NCI-H82 treated with DMSO at 0.1 percent for 48 hours (cell line): ENCODE measurements around the gene ARID5A.
"Not testable (repeated sequence)": the region's sequence is repeated elsewhere in the genome, so short reads cannot be mapped to it uniquely, and the experiment has no call there.

Source experiments
- DNase-seq: peaks from one replicate; lab custom pipeline; 2025; ENCODE audit not compliant: unreplicated experiment; lab: John Stamatoyannopoulos, UW

Gene ARID5A

DNA sequence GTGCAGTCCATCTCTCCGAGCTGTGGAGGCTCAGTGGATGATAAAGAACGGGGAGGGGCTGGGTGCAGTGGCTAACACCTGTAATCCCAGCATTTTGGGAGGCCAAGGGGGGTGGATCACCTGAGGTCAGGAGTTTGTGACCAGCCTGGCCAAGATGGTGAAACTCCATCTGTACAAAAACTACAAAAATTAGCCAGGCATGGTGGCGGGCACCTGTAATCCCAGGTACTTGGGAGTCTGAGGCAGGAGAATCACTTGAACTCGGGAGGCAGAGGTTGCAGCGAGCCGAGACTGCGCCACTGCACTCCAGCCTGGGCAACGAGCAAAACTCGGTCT lies 17.4 kb downstream of the ARID5A start:
- DNase-seq, result not testable (repeated sequence)

DNA sequence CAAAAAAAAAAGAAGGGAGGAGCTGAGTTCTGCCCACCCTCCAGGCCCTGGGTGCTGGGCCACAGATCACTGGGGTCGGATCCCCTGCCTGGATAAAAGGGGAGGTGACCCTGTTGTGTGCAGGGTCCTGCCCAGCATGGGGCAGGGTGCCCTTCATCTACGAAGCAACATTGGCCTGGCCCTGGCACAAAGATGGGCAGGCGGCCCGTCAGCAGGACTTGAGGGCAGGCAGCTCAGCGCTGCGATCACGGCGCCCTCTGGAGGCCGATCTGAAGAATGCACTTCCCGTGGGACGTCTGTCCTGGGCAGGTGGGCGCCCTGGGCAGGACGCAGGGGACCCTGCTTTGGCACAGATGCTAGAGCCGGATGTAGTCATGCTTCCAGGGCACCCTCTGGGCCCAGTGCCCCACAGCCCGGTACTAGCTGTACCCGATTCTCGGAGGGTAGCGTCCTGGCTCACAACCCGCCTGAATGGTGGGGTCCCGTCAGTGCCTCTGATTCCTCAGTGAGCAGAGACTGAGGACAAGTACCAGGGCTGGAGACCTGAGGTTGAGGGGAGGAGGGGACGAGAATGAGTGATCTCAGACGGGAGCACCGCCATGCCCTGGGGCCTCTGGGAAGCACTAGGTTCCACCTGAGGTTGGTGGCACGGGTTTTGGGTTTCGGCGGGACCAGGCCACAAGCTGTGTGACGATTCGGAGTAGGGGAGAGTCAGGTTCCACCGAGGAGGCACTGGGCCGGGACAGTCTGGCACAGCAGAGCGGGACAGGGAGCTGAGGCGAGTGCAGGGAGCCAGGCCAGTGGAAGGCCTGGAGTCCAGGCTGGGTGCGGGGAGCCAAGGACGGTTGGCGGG lies 18.0 kb downstream of the ARID5A start:
- no peak for DNase-seq

DNA sequence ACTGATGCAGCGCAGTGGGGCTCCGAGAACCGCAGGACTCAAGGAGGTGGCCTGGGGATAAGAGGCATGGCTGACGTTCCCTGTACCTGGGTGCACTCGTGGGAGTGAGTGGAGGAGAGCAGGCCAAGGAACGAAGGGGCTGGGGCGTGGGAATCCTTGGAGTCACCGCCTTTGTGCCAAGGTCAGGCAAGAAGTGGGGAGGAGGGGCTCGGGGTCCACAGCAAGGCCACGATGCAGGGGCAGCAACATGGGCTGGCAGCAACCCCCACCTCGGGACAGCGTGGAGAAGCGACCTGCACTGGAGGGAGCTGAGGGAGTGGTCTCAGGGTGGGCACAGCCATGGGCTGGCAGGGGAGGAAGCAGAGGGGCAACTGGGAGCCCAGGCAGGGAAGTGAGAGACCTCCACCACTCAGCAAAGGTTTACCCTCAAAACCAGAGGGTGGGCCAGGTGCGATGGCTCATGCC lies 18.6 kb downstream of the ARID5A start:
- no peak for DNase-seq

DNA sequence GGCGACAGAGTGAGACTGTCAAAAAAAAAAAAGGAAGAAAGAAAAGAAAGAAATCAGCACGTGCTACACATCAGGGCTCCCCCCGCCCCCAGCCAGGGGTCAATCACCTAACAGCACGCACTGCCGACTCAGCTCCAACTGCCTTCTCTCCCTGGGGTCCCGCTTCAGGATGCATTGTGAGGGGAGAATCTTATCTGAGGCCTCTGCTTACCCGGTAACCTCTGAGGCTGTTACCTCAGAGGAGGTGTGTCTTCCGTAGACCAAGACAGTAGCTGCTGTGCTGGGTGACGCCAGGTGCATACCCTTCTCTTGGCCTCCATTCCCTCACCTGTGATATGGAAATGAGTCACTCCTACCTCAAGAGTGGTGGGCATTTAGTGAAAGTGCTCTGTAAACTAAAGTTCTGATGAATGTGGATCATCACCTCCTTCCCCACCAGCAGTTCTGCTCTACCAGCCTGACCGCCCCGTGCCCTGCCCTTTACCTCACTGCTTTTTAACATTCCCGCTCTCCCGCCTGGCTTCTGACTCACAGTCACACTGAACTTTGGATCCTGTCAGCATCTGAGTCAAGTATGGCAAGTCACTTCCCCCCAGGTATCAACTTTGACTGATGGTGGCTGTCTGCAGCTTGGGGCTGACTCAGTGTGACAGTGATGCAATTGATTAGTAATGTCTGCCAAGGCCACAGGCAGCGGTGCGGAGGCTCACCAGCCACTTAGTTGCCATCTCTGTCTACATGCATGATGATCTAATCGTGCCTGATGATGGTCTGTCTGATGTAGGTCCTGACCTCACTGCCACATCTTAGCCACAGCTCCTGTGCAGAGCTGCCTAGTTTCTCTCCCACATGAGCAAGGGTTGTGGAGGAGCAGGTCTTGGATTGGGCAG lies 20.1 kb downstream of the ARID5A start:
- no peak for DNase-seq

DNA sequence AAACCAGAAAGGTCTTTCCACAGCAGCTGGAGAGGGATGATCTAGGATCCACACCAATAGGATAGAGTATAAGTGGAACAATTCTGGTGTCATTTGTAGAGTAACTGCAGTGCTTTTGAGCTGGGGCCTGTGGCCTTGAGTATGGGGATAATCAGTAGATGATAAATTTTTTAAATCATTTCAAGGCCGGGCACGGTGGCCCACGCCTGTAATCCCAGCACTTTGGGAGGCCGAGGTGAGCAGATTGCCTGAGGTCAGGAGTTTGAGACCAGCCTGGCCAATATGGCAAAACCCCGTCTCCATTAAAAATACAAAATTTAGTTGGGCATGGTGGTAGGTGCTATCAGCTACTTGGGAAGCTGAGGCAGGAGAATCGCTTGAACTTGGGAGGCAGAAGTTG lies 20.9 kb downstream of the ARID5A start:
- DNase-seq, result not testable (repeated sequence)

DNA sequence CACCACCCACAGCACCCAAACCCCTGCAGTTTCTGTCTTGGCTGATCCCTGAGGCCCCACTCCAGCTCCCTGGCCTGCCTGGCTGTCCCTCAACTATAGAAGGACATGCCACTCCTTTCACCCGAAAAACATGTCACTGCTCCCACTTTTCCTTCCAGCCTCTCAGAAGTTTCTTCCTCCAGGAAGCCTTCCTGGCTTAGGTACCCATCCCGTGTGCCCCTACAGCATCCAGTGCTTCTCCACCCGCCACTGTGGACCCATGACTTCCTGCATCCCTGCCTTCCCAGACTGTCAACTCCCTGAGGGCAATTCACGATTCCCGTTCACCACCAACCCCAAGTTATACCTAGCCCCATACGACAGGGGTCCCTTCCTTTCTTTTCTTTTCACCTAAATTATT lies 21.5 kb downstream of the ARID5A start:
- no peak for DNase-seq

DNA sequence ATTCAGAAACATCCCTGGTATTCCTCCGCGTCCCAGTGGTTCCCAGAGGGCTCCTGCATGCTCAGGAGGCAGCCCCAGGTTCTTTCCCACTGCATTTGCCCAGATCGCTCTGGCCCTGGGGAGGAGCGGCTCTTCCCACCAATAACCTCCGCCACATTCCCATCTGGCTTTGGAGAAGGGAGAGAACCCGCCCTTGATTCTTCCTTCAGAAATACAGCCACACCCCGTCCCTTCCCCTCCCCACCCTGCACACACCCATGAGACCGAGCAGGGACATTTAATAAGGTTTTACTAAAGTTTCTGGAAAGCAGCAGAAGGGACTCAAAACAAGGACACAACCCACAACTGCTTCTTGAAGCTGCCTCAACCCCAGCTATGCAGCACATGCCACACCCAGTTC lies 21.9 kb downstream of the ARID5A start:
- no peak for DNase-seq

DNA sequence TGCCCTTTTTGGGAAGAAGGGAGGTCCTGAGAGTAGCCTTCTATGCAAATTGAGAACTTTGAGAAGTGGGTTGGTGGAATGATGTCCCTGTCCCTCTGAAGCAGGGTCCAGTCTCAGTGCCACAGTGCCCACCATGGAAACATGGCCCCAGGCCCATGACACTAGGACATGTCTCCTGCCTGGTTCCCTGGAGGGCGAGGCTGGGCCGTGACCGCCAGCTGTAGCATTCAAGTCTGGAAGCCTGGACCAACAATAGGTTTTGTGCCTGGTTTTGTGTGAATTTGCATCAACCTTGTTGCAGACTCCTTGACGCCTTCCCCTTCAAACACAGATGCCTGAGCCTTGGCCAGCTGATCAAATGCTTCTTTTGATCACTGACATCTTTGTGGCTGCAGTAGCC lies 27.5 kb downstream of the ARID5A start:
- no peak for DNase-seq

DNA sequence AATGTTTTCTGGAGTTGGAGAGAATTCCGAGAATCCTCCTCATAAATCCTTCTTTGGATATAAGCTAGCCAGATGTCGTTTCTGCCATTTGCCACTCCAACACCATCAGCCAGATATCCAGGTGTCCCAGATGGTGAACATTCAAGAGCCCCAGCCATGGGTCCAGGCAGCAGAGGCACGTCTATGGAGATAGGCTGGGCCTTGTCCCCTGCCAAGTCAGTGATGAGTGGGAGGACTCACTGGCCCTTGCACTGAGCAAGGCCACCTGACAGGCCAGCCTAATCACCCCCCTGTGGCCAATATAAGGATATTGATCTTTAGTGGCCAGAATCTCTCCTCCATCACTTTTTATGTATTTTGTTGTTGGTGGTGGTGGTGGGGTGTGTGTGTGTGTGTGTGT lies 28.0 kb downstream of the ARID5A start:
- DNase-seq, result no peak

DNA sequence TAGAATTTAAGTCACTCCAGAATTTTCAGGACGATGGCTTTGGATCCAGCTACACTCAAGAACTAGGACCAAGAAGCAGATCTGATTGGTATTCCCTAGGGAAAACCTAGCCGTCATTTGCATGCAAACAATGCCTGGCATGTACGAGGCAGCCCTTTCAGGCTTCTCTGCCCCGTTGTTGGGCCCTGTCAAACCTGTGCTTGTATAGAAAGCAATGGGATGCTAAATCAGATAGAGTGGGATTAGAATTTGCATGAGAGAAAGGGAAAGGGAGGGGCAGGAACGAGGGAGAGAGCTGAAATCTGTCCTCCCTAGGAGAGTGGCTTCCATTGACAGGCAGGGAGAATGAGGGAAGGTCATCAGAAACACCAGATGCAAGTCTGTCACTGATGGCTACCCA lies 28.6 kb downstream of the ARID5A start:
- DNase-seq, result no peak

DNA sequence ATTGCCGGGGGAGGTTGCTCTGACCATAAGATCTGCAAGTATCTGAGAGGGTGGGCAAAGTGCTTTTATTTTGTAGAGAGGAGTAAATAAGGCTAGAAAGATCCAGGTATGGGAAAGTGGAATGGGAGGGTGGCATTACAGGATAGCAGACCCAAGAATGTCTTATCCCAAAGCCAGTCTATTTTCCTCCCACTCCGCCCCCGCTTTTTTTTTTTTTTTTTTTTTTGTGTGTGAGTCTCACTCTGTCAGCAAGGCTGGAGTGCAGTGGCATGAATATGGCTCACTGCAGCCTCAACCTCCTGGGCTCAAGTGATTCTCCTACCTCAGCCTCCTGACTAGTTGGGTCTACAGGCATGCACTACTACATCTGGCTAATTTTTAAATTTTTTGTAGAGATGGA lies 31.5 kb downstream of the ARID5A start:
- DNase-seq, result no peak

DNA sequence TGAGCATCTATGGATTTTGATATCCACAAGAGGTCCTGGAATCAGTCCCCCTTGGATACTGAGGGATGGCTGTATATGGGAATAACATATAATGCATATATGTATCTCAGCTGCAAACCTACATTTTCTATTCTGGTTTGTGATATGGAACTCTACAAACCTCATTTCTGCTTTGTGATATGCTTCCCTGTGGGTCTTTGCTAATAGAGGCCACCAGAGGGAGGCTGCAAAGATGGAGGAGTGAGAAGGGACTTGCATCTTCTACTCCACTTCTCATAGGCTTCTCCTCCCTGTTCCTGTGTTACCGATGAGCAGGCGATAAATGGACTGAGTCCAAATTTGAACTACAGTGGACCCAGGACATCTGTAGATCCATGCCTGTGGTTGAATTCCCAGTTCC lies 37.8 kb downstream of the ARID5A start:
- no peak for DNase-seq

DNA sequence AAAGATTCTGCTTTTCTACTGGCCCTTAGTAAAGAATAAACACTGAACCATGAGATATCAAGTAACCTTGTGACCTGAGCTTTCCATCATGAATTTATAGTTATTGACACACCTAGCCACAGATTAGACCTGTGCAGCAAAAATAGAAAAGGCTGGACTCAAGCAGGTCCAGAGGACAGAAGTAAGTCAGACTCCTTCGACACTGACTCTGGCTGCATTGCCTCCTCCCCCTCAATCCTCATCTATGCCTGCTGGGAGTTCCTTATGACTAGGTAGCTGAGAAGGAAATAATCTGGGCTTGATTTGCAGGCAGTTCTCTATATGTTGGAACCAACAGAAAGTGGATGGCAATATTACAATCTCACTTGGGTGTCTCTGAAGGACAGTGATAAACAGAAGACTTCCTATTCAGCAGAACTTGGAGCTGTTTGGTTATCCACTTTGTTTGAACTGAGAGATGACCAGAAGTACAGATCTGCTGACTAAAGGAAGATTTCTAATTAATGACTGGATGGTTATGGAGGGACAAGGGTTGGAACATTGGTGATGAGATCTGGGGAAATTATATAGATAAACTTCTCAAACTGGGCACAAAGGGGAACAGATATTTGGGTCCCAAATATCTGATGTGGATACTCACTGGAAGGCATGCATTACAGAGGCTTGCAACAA lies 39.4 kb downstream of the ARID5A start:
- no peak for DNase-seq

DNA sequence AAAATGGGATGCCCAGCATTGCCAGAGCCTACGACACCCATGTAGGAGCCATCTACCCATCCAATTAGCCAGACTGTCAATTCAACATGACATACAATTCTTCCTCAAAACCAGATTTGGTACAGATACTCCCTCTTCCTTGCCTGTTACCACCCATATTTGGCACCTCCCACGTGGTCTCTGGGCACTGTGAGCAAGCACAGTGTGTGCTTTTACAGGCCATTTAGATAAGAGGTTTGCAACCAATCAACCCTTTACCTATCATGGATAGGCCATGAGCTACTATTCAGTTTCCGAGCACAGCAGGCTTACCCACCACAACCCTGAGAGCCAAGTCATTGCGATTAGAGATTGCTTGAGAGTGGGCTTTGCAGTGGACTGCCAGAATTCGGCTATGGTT lies 40.9 kb downstream of the ARID5A start:
- DNase-seq, result no peak

DNA sequence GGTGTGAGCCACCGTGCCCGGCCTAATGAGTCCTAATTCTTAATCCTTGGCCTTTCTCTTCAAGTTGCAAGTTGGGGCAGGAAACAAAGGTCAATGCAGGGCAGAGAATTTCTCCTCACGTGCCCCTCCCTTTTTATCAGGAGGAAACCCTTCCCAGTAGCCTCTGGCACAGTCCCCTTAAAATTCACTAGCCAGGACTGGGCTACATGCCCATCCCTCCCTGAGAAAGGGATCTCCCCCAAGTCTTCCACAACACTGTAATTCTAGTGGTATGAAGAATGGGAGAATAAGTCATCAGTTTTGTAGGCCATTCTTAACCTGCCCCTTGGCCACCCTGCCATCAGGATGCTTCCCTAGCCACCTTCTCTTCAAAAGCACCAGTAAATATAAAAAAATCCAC lies 42.2 kb downstream of the ARID5A start:
- no peak for DNase-seq

DNA sequence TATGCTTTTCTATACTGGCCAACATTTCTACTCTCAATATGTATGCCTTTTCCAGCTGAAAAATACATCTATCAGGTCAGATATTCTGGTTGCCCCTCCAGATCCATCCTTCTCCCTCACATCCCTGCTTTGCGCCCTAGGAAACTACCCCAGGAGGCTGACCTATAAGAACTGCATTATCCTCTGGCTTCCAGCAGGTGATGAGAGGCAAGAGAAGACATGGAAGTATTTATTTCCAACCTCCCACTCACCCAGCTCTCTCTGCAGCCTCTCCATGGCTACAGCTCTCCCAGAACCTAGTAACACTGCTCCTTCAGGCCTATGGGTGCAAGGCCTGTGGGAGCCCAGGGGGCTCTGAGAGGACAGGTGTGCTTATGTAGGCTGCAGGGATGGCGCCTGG lies 42.9 kb downstream of the ARID5A start:
- DNase-seq, result no peak

DNA sequence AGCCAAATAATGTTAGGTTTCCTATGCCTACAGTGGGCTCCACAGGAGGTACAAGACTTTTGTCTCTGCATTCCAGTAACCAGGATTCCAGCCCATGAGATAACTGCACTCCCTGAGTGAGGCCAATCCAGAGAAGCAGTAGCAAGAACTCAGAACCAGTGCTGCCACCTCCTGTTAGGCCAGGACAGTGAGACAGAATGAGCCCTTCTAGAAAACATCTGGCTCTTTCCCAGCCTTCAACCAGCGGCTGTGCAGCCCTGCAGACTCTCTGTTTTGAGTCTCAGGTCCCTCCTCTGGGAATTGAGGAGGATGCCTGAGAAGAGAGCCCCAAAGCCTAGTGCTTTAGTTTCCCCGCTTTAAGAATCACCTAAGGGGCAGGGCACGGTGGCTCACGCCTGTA lies 44.2 kb downstream of the ARID5A start:
- DNase-seq, result no peak

DNA sequence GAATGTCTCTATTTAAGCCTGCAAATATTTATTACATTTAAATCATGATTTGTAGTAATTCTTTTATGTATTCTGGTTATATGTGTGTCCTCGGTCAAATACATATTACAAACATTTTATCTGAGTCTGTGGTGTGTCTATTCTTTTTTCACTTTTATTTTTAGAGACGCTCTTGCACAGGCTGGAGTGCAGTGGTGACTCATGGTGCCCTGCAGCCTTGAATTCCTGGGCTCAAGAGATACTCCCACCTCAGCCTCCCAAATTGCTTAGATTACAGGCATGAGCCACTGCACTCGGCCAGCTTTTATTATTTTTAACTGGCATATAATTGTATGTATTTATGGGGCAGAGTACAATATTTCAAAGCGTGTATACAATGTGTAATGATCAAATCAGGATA lies 47.5 kb downstream of the ARID5A start:
- DNase-seq, result no peak

DNA sequence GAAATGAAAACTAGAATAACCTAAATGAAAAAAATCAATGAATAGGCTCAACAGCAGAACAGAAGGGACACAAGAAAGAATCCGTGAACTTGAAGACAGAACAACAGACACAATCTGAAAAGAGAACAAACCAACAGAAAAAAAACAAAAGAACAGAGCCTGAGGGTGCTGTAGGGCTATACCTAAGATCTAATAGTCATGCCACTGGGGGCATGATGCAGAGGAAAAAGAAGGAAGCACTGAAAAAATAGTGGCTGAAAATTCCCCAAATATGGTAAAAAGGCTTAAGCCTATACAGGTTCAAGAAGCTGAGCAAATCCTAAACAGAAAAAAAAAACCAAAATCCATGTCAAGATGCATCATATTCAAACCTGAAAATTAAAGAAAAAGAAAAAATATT lies 51.3 kb downstream of the ARID5A start:
- no peak for DNase-seq

DNA sequence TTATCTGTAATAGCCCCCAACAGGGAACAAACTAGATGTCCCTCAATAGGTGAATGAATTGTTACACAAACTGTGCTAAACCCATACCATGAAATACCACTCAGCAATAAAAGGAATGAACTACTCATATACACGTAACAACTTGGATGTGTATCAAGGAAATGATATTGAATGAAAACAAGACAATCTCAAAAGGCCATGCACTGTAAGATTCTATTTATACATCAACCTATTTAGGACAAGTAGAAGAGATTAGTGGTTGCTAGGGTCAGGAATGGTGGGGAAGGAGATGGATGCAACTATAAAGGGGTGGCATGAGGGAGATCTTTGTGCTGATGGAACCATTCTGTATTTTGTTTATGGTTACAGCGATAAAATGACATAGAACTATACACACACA lies 54.5 kb downstream of the ARID5A start:
- no peak for DNase-seq

DNA sequence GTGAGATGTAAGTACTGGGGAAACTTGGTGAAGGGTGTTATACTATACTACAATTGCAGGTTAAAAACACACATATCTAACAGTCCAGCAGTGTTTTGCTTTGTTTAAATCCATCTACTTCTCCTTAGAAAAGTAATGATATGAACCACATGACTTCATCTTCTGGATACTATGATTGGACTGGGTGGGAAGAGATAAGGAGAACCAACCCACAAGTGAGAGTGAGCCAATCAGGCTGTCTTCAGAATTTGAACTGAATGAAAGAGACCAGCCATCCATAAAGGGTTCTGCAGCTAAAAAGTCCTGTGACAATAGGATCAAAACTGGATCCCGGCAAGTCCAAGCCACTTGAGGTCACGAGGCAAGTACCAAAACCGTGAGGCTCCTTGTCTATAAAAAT lies 54.9 kb downstream of the ARID5A start:
- no peak for DNase-seq

DNA sequence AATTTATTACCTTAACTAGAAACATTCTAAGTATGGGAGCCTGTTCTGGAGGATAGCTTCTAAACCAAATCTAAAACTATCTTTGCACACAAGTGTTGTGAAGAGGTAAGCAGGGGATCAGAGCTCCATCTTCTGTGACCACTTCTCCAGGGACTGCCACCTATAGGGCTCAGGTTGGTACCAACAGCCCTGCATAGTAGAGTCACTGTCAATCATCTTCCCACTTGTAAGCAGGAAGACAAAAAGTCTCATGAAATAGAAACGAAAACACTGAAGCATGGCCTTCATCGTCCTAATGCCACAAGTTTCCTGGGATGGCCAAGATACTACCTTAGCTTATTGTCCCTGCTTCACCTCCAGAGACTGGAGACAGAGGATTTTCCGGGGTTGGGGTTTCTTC lies 57.7 kb downstream of the ARID5A start:
- no peak for DNase-seq
